HepG2 (cell line): ENCODE measurements around the gene KIAA0825. TPM values are rescaled to one million over a fixed set of nuclear protein-coding genes. Genes with fewer than 3 reads are reported as not detected.

Experiments used
- ATAC-seq: fragments of 200-7000 bp; cut with Tn5 transposase; 3 replicates; pipeline ENCODE4 v1.9.1; 2020; ENCODE audit warnings: mild to moderate bottlenecking, moderate library complexity
- BruUV-seq: library from RNA; stranded (reverse); fragments of 400-500 nt; replicated peaks from 2 replicates; lab custom pipeline; 2021; lab: Mats Ljungman, UMichigan
- CTCF ChIA-PET: fragments of 300-600 bp; formaldehyde crosslinking; extraction: SDS; loops from one replicate; lab custom pipeline; 2021; ENCODE audit warnings: low total read pairs, inconsistent platforms, low intra/inter-chr PET ratio; lab: Yijun Ruan, JAX
- POLR2A ChIA-PET: fragments of 350-600 bp; sonication (Branson Sonifier 250); formaldehyde crosslinking; loops from one replicate; lab custom pipeline; 2020; ENCODE audit warnings: antibody characterized with exemption, inconsistent platforms; lab: Yijun Ruan, JAX
- DNase-seq: peaks from one replicate; pipeline ENCODE4 v3.0.0-alpha.2; 2015; ENCODE audit warnings: low spot score
- FAIRE-seq: peaks from 3 replicates; lab custom pipeline; 2011; peaks lifted over from hg19 to GRCh38; lab: Jason Lieb, UNC
- H2AFZ ChIP-seq: one replicate; pipeline ENCODE4 v1.6.1; 2011; ENCODE audit warnings: low read length, inconsistent platforms
- H3K27ac ChIP-seq: fragments of 300-600 bp; 3 replicates; pipeline ENCODE4 v1.8.0; 2011; ENCODE audit warnings: mixed run types, mild to moderate bottlenecking, mixed read lengths, low read length, inconsistent platforms; ENCODE audit not compliant: insufficient read depth; ENCODE audit errors: extremely low read length
- H3K27me3 ChIP-seq, 2 experiments: fragments of 200-600 bp in 1 of 2; 2 replicates in 1 of 2; 3 replicates in 1 of 2; pipeline versions ENCODE4 v1.6.0 to v1.8.0; 2011; ENCODE audit warnings: low read length in 2 of 2, mild to moderate bottlenecking in 2 of 2, moderate library complexity in 2 of 2, inconsistent platforms in 1 of 2; ENCODE audit not compliant: insufficient read depth in 2 of 2, control insufficient read depth in 1 of 2
- H3K36me3 ChIP-seq, 2 experiments: fragments of 200-600 bp in 1 of 2; replicated peaks in 1 of 2; 2 replicates in 1 of 2; 3 replicates in 1 of 2; pipeline versions ENCODE4 v1.5.1 to v1.8.0; 2011; ENCODE audit warnings: low read length in 2 of 2, inconsistent platforms in 1 of 2; ENCODE audit not compliant: insufficient read depth in 2 of 2, control insufficient read depth in 1 of 2
- H3K4me1 ChIP-seq: 2 replicates; pipeline ENCODE4 v1.5.1; 2012; ENCODE audit warnings: low read length, inconsistent platforms; ENCODE audit not compliant: insufficient read depth
- H3K4me2 ChIP-seq: 2 replicates; pipeline ENCODE4 v1.6.0; 2011; ENCODE audit warnings: low read depth, low read length, inconsistent platforms
- H3K4me3 ChIP-seq, 3 experiments: fragments of 200-600 bp in 1 of 3; sonication (generic), shearing (Covaris generic) in 1 of 3; replicated peaks in 1 of 3; 2 replicates each; pipeline ENCODE4 v1.5.1; 2011 to 2016; ENCODE audit warnings: low read length in 3 of 3, inconsistent platforms in 2 of 3, low read depth in 2 of 3, mild to moderate bottlenecking in 2 of 3, control low read depth in 1 of 3, mixed read lengths in 1 of 3; ENCODE audit not compliant: insufficient read depth in 1 of 3
- H3K79me2 ChIP-seq: one replicate; pipeline ENCODE4 v1.6.1; 2011; ENCODE audit warnings: low read length, inconsistent platforms; ENCODE audit not compliant: insufficient read depth
- H3K9ac ChIP-seq: 2 replicates; pipeline ENCODE4 v1.6.0; 2011; ENCODE audit warnings: mild to moderate bottlenecking, low read depth, low read length, inconsistent platforms; ENCODE audit not compliant: insufficient read depth
- H3K9me3 ChIP-seq: 2 replicates; pipeline ENCODE4 v1.5.1; 2012; ENCODE audit warnings: mild to moderate bottlenecking, low read length
- H4K20me1 ChIP-seq: 2 replicates; pipeline ENCODE4 v1.6.0; 2011; ENCODE audit warnings: inconsistent platforms, mild to moderate bottlenecking, low read length, moderate library complexity; ENCODE audit not compliant: insufficient read depth
- NR2F6 ChIP-seq, 2 experiments: IDR thresholded peaks; 2 replicates each; pipeline ENCODE4 v1.6.1; 2016; ENCODE audit warnings: antibody characterized with exemption in 1 of 2, mild to moderate bottlenecking in 1 of 2
- POLR2AphosphoS2 ChIP-seq: IDR thresholded peaks from 2 replicates; pipeline ENCODE4 v1.6.1; 2011; ENCODE audit warnings: low read depth, low read length, improper control_type of control experiment
- ZNF703 ChIP-seq: sonication (generic); formaldehyde crosslinking; IDR thresholded peaks from 2 replicates; pipeline ENCODE4 v1.5.1; 2020; ENCODE audit warnings: missing genetic modification reagents, mild to moderate bottlenecking, moderate library complexity, borderline replicate concordance
- ZNF83 ChIP-seq: sonication (generic); formaldehyde crosslinking; IDR thresholded peaks from 2 replicates; pipeline ENCODE4 v1.4.0; 2020; ENCODE audit warnings: missing genetic modification reagents, mild to moderate bottlenecking, borderline replicate concordance
- in situ Hi-C: cut with HindIII; loops from 2 replicates; pipeline ENCODE4 v1.10.0; 2017; ENCODE audit warnings: low pct_unique_long_range_greater_than_20kb; ENCODE audit not compliant: extremely low pct_ligation_motif_present
- intact Hi-C: fragments of 100-400 bp; cut with micrococcal nuclease; formaldehyde crosslinking; loops from one replicate; pipeline ENCODE4 v1.10.0; 2022; ENCODE audit not compliant: unreplicated experiment
- polyA plus RNA-seq, 8 experiments: library from polyadenylated mRNA; depleted of rRNA in 3 of 8; stranded (reverse) in 7 of 8; unstranded in 1 of 8; fragments of >200 nt; fragmentation: Illumina TruSeq in 4 of 8; extraction: Trizol in 4 of 8; gene quantifications; 2 replicates each; pipeline versions ENCODE4 v1.2.1 to v1.2.3, GENCODE V29; 2011 to 2016; ENCODE audit warnings: low read depth in 4 of 8, missing spikeins in 1 of 8, mixed read lengths in 1 of 8; ENCODE audit not compliant: insufficient read depth in 1 of 8
- total RNA-seq, 5 experiments: library from RNA; depleted of rRNA; stranded (reverse); fragments of >200 nt; fragmentation: Illumina TruSeq; extraction: Trizol; gene quantifications; 2 replicates each; pipeline ENCODE4 v1.2.3, GENCODE V29; 2016; ENCODE audit warnings: low read depth in 1 of 5
- TF ChIP-seq, protein P1 (sequence below): sonication (generic); formaldehyde crosslinking; IDR thresholded peaks from 2 replicates; pipeline ENCODE4 v1.8.0; 2022; ENCODE audit warnings: low read depth, missing genetic modification reagents
- TF ChIP-seq, protein P2 (sequence below): sonication (generic); formaldehyde crosslinking; IDR thresholded peaks from 2 replicates; pipeline ENCODE4 v1.4.0; 2020; ENCODE audit warnings: missing genetic modification reagents

KIAA0825 gene
- total and polyA plus RNA-seq, 2 of the 13 experiments (the other 11 are each of a cell fraction or from before 2014, with no cell fraction given) = 0.05 to 0.51 TPM

GRCh38 chr5:94389515-94389899 is 228.9 kb downstream of the KIAA0825 start:
- Histone ChIP-seq H3K9me3 (no peaks in the 10 kb centered on the region), H4K20me1 (no peaks in the 10 kb centered on the region; the same call in 1 of the 2 replicates), H3K9ac (no peak overlapping the region), H3K36me3 (no peaks in the 10 kb centered on the region), H3K27ac (no peak overlapping the region), H3K27me3 (no peaks in the 10 kb centered on the region; a peak in 1 of 5 replicates)
- no peak for ATAC-seq
- BruUV-seq = no TSS peak
- no peak for FAIRE-seq
- POLR2A ChIA-PET = no interaction called here
- intact Hi-C loops = no loop called here
- no peak for TF ChIP-seq ZNF83
- TF ChIP-seq NR2F6 (IDR thresholded peaks at IDR 0.05) = no peak
- no peak for TF ChIP-seq NR2F6 (CRISPR knock-in tag; IDR thresholded peaks at IDR 0.05)
- TF ChIP-seq, protein P1, sequence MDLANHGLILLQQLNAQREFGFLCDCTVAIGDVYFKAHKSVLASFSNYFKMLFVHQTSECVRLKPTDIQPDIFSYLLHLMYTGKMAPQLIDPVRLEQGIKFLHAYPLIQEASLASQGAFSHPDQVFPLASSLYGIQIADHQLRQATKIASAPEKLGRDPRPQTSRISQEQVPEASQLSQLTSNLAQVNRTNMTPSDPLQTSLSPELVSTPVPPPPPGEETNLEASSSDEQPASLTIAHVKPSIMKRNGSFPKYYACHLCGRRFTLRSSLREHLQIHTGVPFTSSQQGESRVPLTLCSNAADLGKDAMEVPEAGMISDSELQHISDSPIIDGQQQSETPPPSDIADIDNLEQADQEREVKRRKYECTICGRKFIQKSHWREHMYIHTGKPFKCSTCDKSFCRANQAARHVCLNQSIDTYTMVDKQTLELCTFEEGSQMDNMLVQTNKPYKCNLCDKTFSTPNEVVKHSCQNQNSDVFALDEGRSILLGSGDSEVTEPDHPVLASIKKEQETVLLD (CRISPR knock-in tag) = no peak
- TF ChIP-seq, protein P2, sequence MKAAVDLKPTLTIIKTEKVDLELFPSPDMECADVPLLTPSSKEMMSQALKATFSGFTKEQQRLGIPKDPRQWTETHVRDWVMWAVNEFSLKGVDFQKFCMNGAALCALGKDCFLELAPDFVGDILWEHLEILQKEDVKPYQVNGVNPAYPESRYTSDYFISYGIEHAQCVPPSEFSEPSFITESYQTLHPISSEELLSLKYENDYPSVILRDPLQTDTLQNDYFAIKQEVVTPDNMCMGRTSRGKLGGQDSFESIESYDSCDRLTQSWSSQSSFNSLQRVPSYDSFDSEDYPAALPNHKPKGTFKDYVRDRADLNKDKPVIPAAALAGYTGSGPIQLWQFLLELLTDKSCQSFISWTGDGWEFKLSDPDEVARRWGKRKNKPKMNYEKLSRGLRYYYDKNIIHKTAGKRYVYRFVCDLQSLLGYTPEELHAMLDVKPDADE (CRISPR knock-in tag) = no peak
- no peak for TF ChIP-seq ZNF703 (CRISPR knock-in tag)
- no peak for TF ChIP-seq POLR2AphosphoS2
- TF ChIP-seq, all 625 proteins: peak for 0
- H3K4me2 ChIP-seq = no peak overlapping the region
- H3K4me1 ChIP-seq = no peaks in the 10 kb centered on the region
- in situ Hi-C loops = no loop called here
- no peak overlapping the region for H3K4me3 ChIP-seq
- no peaks in the 10 kb centered on the region for H3K79me2 ChIP-seq
- DNase-seq = no peak
- CTCF ChIA-PET = no interaction called here
- no peak overlapping the region for H2AFZ ChIP-seq
